GM12865 (cell line): ENCODE measurements around the gene SYPL1.

Source experiments
- DNase-seq: peaks from one replicate; pipeline ENCODE4 v3.0.0; 2010; ENCODE audit warnings: low read depth
- H3K4me3 ChIP-seq: 2 replicates; pipeline ENCODE4 v1.5.1; 2011; ENCODE audit warnings: mild to moderate bottlenecking, low read depth, low read length, control low read depth
- CTCF ChIP-seq: IDR thresholded peaks from 2 replicates; pipeline ENCODE4 v1.5.1; 2011; ENCODE audit warnings: low read length, control low read depth, low read depth, inconsistent platforms; ENCODE audit not compliant: insufficient read depth; ENCODE audit errors: missing control alignments

The SYPL1 gene

GRCh38 chr7:106102387-106102966, 9.6 kb downstream of the SYPL1 start:
- H3K4me3 ChIP-seq: no peak overlapping the region
- DNase-seq: no peak
- TF ChIP-seq CTCF: no peak

- no peak for TF ChIP-seq CTCF
- DNase-seq: no peak
- H3K4me3 ChIP-seq: no peak overlapping the region
Observed at GRCh38 chr7:106101726-106102125, 10.4 kb downstream of the SYPL1 start.

- TF ChIP-seq CTCF: no peak
- DNase-seq: peak; percentile 11
- no peak overlapping the region for H3K4me3 ChIP-seq
Observed at GRCh38 chr7:106100863-106101629, 11.1 kb downstream of the SYPL1 start.

GRCh38 chr7:106099539-106099938, 12.6 kb downstream of the SYPL1 start:
- no peak for TF ChIP-seq CTCF

GRCh38 chr7:106098889-106099288, 13.2 kb downstream of the SYPL1 start:
- DNase-seq: no peak
- TF ChIP-seq CTCF: no peak
- no peak overlapping the region for H3K4me3 ChIP-seq

More at GRCh38 chr7:106099539-106099938, 12.6 kb downstream of the SYPL1 start:
- DNase-seq: no peak
- no peak overlapping the region for H3K4me3 ChIP-seq

GRCh38 chr7:106095634-106096033, 16.5 kb downstream of the SYPL1 start:
- TF ChIP-seq CTCF: no peak
- no peak for DNase-seq
- no peak overlapping the region for H3K4me3 ChIP-seq

GRCh38 chr7:106094780-106095179, 17.3 kb downstream of the SYPL1 start:
- TF ChIP-seq CTCF: no peak
- H3K4me3 ChIP-seq: no peak overlapping the region
- no peak for DNase-seq
